H1 (cell line): ENCODE results near the gene MRPL42. TPM values are rescaled to one million over a fixed set of nuclear protein-coding genes. Genes with fewer than 3 reads are reported as not detected.

ENCODE experiments used
- CTCF ChIA-PET: fragments of 300-600 bp; sonication (Branson Sonifier 250); formaldehyde crosslinking; loops from one replicate; lab custom pipeline; 2021; ENCODE audit not compliant: partially characterized antibody; lab: Charles Lee
- POLR2A ChIA-PET: fragments of 300-600 bp; sonication (Branson Sonifier 250); formaldehyde crosslinking; loops from one replicate; lab custom pipeline; 2021; ENCODE audit warnings: inconsistent platforms; ENCODE audit not compliant: partially characterized antibody; lab: Charles Lee
- DNase-seq, 2 experiments: peaks; one replicate each; pipeline versions ENCODE4 v3.0.0 to v3.0.0-alpha.2; 2010 to 2022; ENCODE audit warnings: low spot score in 2 of 2, low read depth in 1 of 2, mixed read lengths in 1 of 2
- FAIRE-seq: peaks from 2 replicates; lab custom pipeline; 2011; peaks lifted over from hg19 to GRCh38; lab: Jason Lieb, UNC
- H2AFZ ChIP-seq: 2 replicates; pipeline ENCODE4 v1.8.1; 2012; ENCODE audit warnings: low read length, inconsistent platforms
- H2AK5ac ChIP-seq: 2 replicates; pipeline ENCODE4 v1.6.1; 2013; ENCODE audit warnings: low read depth, low read length
- H2BK120ac ChIP-seq: replicated peaks from 2 replicates; pipeline ENCODE3; 2013; ENCODE audit warnings: low read depth, low read length, inconsistent platforms
- H2BK12ac ChIP-seq: 2 replicates; pipeline ENCODE4 v1.6.1; 2013; ENCODE audit warnings: low read depth, low read length
- H2BK15ac ChIP-seq: 2 replicates; pipeline ENCODE4 v1.6.1; 2013; ENCODE audit warnings: low read length
- H2BK20ac ChIP-seq: 2 replicates; pipeline ENCODE4 v1.6.1; 2013; ENCODE audit warnings: low read length
- H2BK5ac ChIP-seq: 2 replicates; pipeline ENCODE4 v1.6.1; 2013; ENCODE audit warnings: low read depth, low read length
- H3K14ac ChIP-seq: 2 replicates; pipeline ENCODE4 v1.6.1; 2013; ENCODE audit warnings: inconsistent platforms; ENCODE audit not compliant: insufficient read length
- H3K18ac ChIP-seq: 2 replicates; pipeline ENCODE4 v1.6.1; 2013; ENCODE audit warnings: low read length; ENCODE audit errors: extremely low read depth
- H3K23ac ChIP-seq: 2 replicates; pipeline ENCODE4 v1.6.1; 2013; ENCODE audit warnings: inconsistent platforms; ENCODE audit not compliant: insufficient read length
- H3K23me2 ChIP-seq: 2 replicates; pipeline ENCODE4 v1.6.1; 2013; ENCODE audit warnings: low read depth, low read length
- H3K27ac ChIP-seq: 2 replicates; pipeline ENCODE4 v1.6.1; 2011; ENCODE audit warnings: low read depth, low read length, inconsistent platforms
- H3K27me3 ChIP-seq, 4 experiments: replicated peaks in 1 of 4; 1 replicate in 1 of 4; 2 replicates in 3 of 4; pipeline versions ENCODE4 v1.6.1 to v1.8.1; 2011 to 2013; ENCODE audit warnings: low read length in 3 of 4, mild to moderate bottlenecking in 3 of 4, inconsistent platforms in 2 of 4, mixed read lengths in 2 of 4, moderate library complexity in 1 of 4; ENCODE audit not compliant: control insufficient read depth in 3 of 4, insufficient read depth in 3 of 4; ENCODE audit errors: extremely low read depth in 1 of 4
- H3K36me3 ChIP-seq, 4 experiments: 2 replicates each; pipeline versions ENCODE4 v1.6.1 to v1.8.1; 2011 to 2013; ENCODE audit warnings: mild to moderate bottlenecking in 4 of 4, low read length in 3 of 4, moderate library complexity in 2 of 4, control low read depth in 1 of 4, inconsistent platforms in 1 of 4; ENCODE audit not compliant: insufficient read depth in 4 of 4, control insufficient read depth in 2 of 4
- H3K4ac ChIP-seq: replicated peaks from 2 replicates; pipeline ENCODE3; 2013; ENCODE audit warnings: low read length, low read depth, mixed read lengths, inconsistent platforms; ENCODE audit not compliant: insufficient read length
- H3K4me1 ChIP-seq, 4 experiments: replicated peaks in 1 of 4; 1 replicate in 1 of 4; 2 replicates in 3 of 4; pipeline versions ENCODE4 v1.6.1 to v1.8.1; 2011 to 2013; ENCODE audit warnings: low read length in 3 of 4, inconsistent platforms in 2 of 4, mixed read lengths in 1 of 4; ENCODE audit not compliant: insufficient read depth in 4 of 4, control insufficient read depth in 3 of 4
- H3K4me2 ChIP-seq, 2 experiments: 2 replicates each; pipeline versions ENCODE4 v1.6.1 to v1.8.1; 2011 to 2013; ENCODE audit warnings: low read depth in 2 of 2, low read length in 2 of 2, control low read depth in 1 of 2, inconsistent platforms in 1 of 2, mild to moderate bottlenecking in 1 of 2; ENCODE audit not compliant: insufficient read depth in 1 of 2
- H3K4me3 ChIP-seq, 4 experiments: fragments of 200-600, 300-600 bp in 1 of 4; sonication (generic), shearing (Covaris generic), sonication (Bioruptor Twin) in 1 of 4; 2 replicates each; pipeline versions ENCODE4 v1.5.1 to v1.8.1; 2011 to 2016; ENCODE audit warnings: low read length in 4 of 4, low read depth in 3 of 4, control low read depth in 2 of 4, inconsistent platforms in 2 of 4, mild to moderate bottlenecking in 2 of 4, mixed read lengths in 1 of 4, moderate library complexity in 1 of 4; ENCODE audit not compliant: insufficient read depth in 2 of 4; ENCODE audit errors: extremely low read depth in 1 of 4
- H3K56ac ChIP-seq: replicated peaks from 2 replicates; pipeline ENCODE3; 2013; ENCODE audit warnings: low read depth, mild to moderate bottlenecking, mixed read lengths, low read length, inconsistent platforms; ENCODE audit not compliant: insufficient read length
- H3K79me1 ChIP-seq: 2 replicates; pipeline ENCODE4 v1.6.1; 2013; ENCODE audit warnings: low read depth, low read length, control low read depth
- H3K79me2 ChIP-seq, 2 experiments: 2 replicates each; pipeline versions ENCODE4 v1.6.1 to v1.8.1; 2012 to 2013; ENCODE audit warnings: low read length in 2 of 2, mild to moderate bottlenecking in 2 of 2, inconsistent platforms in 1 of 2; ENCODE audit not compliant: insufficient read depth in 2 of 2, control insufficient read depth in 1 of 2
- H3K9ac ChIP-seq, 4 experiments: replicated peaks in 1 of 4; 1 replicate in 1 of 4; 2 replicates in 3 of 4; pipeline versions ENCODE4 v1.6.1 to v1.8.1; 2011 to 2013; ENCODE audit warnings: low read depth in 3 of 4, low read length in 3 of 4, control low read depth in 2 of 4, mild to moderate bottlenecking in 2 of 4, moderate library complexity in 2 of 4, inconsistent platforms in 1 of 4; ENCODE audit errors: extremely low read depth in 1 of 4
- H3K9me3 ChIP-seq, 2 experiments: 2 replicates each; pipeline versions ENCODE4 v1.6.1 to v1.8.1; 2012 to 2013; ENCODE audit warnings: mild to moderate bottlenecking in 2 of 2, moderate library complexity in 2 of 2, control low read depth in 1 of 2, inconsistent platforms in 1 of 2, low read depth in 1 of 2, low read length in 1 of 2, mixed read lengths in 1 of 2; ENCODE audit not compliant: insufficient read depth in 2 of 2
- H4K20me1 ChIP-seq, 2 experiments: replicated peaks in 1 of 2; 2 replicates each; pipeline versions ENCODE3 to v1.8.1; 2011 to 2013; ENCODE audit warnings: inconsistent platforms in 2 of 2, low read length in 2 of 2, mild to moderate bottlenecking in 1 of 2; ENCODE audit not compliant: insufficient read depth in 2 of 2, control insufficient read depth in 1 of 2
- H4K5ac ChIP-seq: 2 replicates; pipeline ENCODE4 v1.6.1; 2013; ENCODE audit warnings: low read length, low read depth, mixed read lengths, inconsistent platforms; ENCODE audit not compliant: insufficient read length
- H4K8ac ChIP-seq: 2 replicates; pipeline ENCODE4 v1.8.0; 2013; ENCODE audit warnings: mild to moderate bottlenecking, moderate library complexity, low read length, inconsistent platforms; ENCODE audit not compliant: insufficient read depth; ENCODE audit errors: extremely low read depth
- H4K91ac ChIP-seq: replicated peaks from 2 replicates; pipeline ENCODE3; 2013; ENCODE audit warnings: low read length, mixed read lengths, inconsistent platforms; ENCODE audit not compliant: insufficient read length
- ASH2L ChIP-seq: fragments of 200-600, 300-600 bp; sonication (generic); IDR thresholded peaks from one replicate; pipeline ENCODE4 v1.7.1; 2017; ENCODE audit warnings: low read length
- BRCA1 ChIP-seq: IDR thresholded peaks from 2 replicates; pipeline ENCODE4 v1.6.1; 2012; ENCODE audit warnings: low read depth, low read length, improper control_type of control experiment
- CHD2 ChIP-seq: IDR thresholded peaks from 2 replicates; pipeline ENCODE4 v1.6.1; 2012; ENCODE audit warnings: low read length, improper control_type of control experiment
- CREB1 ChIP-seq: IDR thresholded peaks from 2 replicates; pipeline ENCODE4 v1.6.1; 2012; ENCODE audit warnings: inconsistent platforms
- E2F6 ChIP-seq: IDR thresholded peaks from 2 replicates; pipeline ENCODE4 v1.6.1; 2012; ENCODE audit warnings: inconsistent platforms
- GABPA ChIP-seq: IDR thresholded peaks from 2 replicates; pipeline ENCODE4 v1.6.1; 2011; ENCODE audit warnings: mild to moderate bottlenecking, low read length, moderate library complexity, borderline replicate concordance; ENCODE audit not compliant: insufficient read depth
- HDAC6 ChIP-seq: IDR thresholded peaks from one replicate; pipeline ENCODE4 v1.7.1; 2012; ENCODE audit warnings: low read depth, mild to moderate bottlenecking, inconsistent platforms, low read length, moderate library complexity
- NANOG ChIP-seq: IDR thresholded peaks from 2 replicates; pipeline ENCODE4 v1.6.1; 2011; ENCODE audit warnings: low read length, low read depth, mild to moderate bottlenecking, inconsistent platforms; ENCODE audit not compliant: insufficient read depth, poor library complexity, severe bottlenecking
- RXRA ChIP-seq: IDR thresholded peaks from 2 replicates; pipeline ENCODE4 v1.6.1; 2011; ENCODE audit warnings: low read depth, mild to moderate bottlenecking, low read length, moderate library complexity; ENCODE audit not compliant: insufficient read depth
- SRF ChIP-seq: IDR thresholded peaks from 2 replicates; pipeline ENCODE4 v1.6.1; 2011; ENCODE audit warnings: mild to moderate bottlenecking, low read depth, low read length, moderate library complexity
- WGBS, 2 experiments: shearing (Covaris generic) in 1 of 2; methylation state at CpG; one replicate each; pipeline versions ENCODE4 v1.1.6 to v1.1.7; 2013 to 2015; ENCODE audit warnings: low lambda C conversion rate in 2 of 2, mixed read lengths in 2 of 2, inconsistent platforms in 1 of 2, low coverage in 1 of 2, missing lambda C conversion rate in 1 of 2; ENCODE audit not compliant: insufficient replicate concordance in 2 of 2, insufficient coverage in 1 of 2, insufficient read length in 1 of 2; ENCODE audit errors: extremely low coverage in 1 of 2, missing lambda C conversion rate in 1 of 2; 5-methylcytosine and 5-hydroxymethylcytosine counted together
- polyA plus RNA-seq, 7 experiments: library from polyadenylated mRNA; depleted of rRNA in 3 of 7; stranded (reverse) in 5 of 7; unstranded in 2 of 7; fragments of >200 nt in 5 of 7; fragments of 200-250 nt in 2 of 7; gene quantifications; 1 replicate in 5 of 7; 2 replicates in 1 of 7; 4 replicates in 1 of 7; pipeline versions ENCODE4 v1.2.1 to v1.2.3, GENCODE V29; 2011 to 2013; ENCODE audit warnings: missing spikeins in 2 of 7, mixed read lengths in 2 of 7
- total RNA-seq: library from RNA; stranded (reverse); fragmentation: NEBNext Ultra II Directional; extraction: Animal tissue kit (Norgen Biotek cat#: 25700); gene quantifications from 2 replicates; pipeline ENCODE4 v1.2.1, GENCODE V29; 2021

MRPL42 gene
- total and polyA plus RNA-seq, 2 of the 8 experiments (the other 6 are each of a cell fraction or from before 2014, with no cell fraction given): 110 to 176 TPM

DNA sequence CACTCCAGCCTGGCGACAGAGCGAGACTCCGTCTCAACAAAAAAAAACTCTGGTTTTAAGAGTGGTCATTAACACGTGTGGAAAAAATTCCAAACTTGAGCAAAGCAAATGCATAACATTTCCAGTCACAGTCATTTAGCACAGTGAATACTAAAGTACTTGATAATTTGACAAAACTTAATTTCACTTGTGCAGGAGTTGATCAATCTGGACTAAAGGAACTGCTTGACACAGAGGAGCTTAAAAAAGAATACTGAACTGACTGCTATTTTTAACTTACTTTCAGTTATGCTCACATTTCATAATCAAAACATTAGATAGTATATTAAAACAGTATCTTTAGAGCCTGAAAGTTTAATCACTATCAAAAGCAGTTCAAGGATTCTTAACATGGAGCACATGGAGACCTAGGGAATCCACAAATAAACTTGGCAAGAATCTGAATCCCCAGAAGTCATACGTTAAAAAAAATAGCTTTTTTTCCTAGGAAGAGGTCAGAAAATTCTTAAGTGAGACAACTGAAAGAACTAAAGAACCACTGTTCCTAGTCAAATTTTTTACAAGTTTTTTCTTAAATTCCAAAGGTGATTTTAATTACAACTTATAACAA, 33.0 kb upstream of the MRPL42 start:
- TF ChIP-seq E2F6 (no peak), HDAC6 (no peak), CREB1 (no peak), BRCA1 (no peak), ASH2L (no peak), SRF (no peak), CHD2 (no peak), RXRA (no peak), GABPA (no peak), NANOG (no peak)
- DNase-seq: no peak
- 94% methylated on average over 5 of the region's 5 CpGs; no CpG with 5 or more reads in 1 of the 2 experiments for WGBS, 2 experiments
- Histone ChIP-seq H3K56ac (no peak overlapping the region), H4K8ac (no peak overlapping the region), H3K4me2 (no peak overlapping the region), H3K9me3 (no peaks in the 10 kb centered on the region), H4K91ac (no peak overlapping the region), H3K4me3 (no peak overlapping the region), H3K79me2 (peaks cover 73 to 99% of the 10 kb centered on the region in 2 experiments), H3K18ac (no peak overlapping the region), H3K79me1 (no peaks in the 10 kb centered on the region; the same call in 1 of the 2 replicates), H4K5ac (no peak overlapping the region), H3K27ac (no peak overlapping the region), H3K36me3 (no peaks in the 10 kb centered on the region), H3K4ac (no peak overlapping the region), H3K23me2 (no peaks in the 10 kb centered on the region), H4K20me1 (peaks cover 12 to 30% of the 10 kb centered on the region in 2 experiments), H3K14ac (no peak overlapping the region), H2AFZ (no peak overlapping the region), H2AK5ac (no peak overlapping the region), H2BK120ac (no peak overlapping the region), H2BK15ac (no peak overlapping the region), H2BK12ac (no peak overlapping the region), H3K9ac (no peak overlapping the region), H2BK5ac (no peak overlapping the region), H3K27me3 (no peaks in the 10 kb centered on the region), H3K4me1 (peaks cover 0 to 7% (median 3%) of the 10 kb centered on the region in 4 experiments; a peak in 6 of 7 replicates), H3K23ac (no peak overlapping the region), H2BK20ac (no peak overlapping the region)
- CTCF ChIA-PET: interaction anchor here (0.9 kb wide), 1 partner anchor 15 kb away, joined by 6 read pairs; no protein-coding TSS in a partner anchor
- FAIRE-seq: no peak
- POLR2A ChIA-PET: interaction anchor here (1.5 kb wide), 1 partner anchor 30 kb away, joined by 3 read pairs; no protein-coding TSS in a partner anchor
